NCI-H187 (cell line): ENCODE results near the gene MAGI3.
"Not testable (repeated sequence)": the region's sequence is repeated elsewhere in the genome, so short reads cannot be mapped to it uniquely, and the experiment has no call there.

Experiments
- DNase-seq, 2 experiments: peaks; one replicate each; lab custom pipeline; 2025; lab: John Stamatoyannopoulos, UW

Gene MAGI3

GRCh38 chr1:113517346-113517745, 127.0 kb downstream of the MAGI3 start:
- DNase-seq, result no peak

- DNase-seq, result no peak
These were observed 127.7 kb downstream of the MAGI3 start for GRCh38 chr1:113517983-113518382.

- DNase-seq, result no peak
These were observed 129.2 kb downstream of the MAGI3 start for GRCh38 chr1:113519556-113519955.

- no peak for DNase-seq
These were observed 139.7 kb downstream of the MAGI3 start for GRCh38 chr1:113530021-113530420.

GRCh38 chr1:113531321-113531720, 141.0 kb downstream of the MAGI3 start:
- no peak for DNase-seq

GRCh38 chr1:113533061-113533460, 142.7 kb downstream of the MAGI3 start:
- no peak for DNase-seq

GRCh38 chr1:113534130-113534817, 144.0 kb downstream of the MAGI3 start:
- no peak for DNase-seq

GRCh38 chr1:113534875-113535274, 144.6 kb downstream of the MAGI3 start:
- no peak for DNase-seq

GRCh38 chr1:113536182-113536780, 146.0 kb downstream of the MAGI3 start:
- DNase-seq, result no peak

- no peak for DNase-seq
These were observed 147.9 kb downstream of the MAGI3 start for GRCh38 chr1:113538225-113538624.

- no peak for DNase-seq
These were observed 150.0 kb downstream of the MAGI3 start for GRCh38 chr1:113540335-113540734.

- no peak for DNase-seq
These were observed 150.8 kb downstream of the MAGI3 start for GRCh38 chr1:113541106-113541505.

- DNase-seq, result no peak
These were observed 151.9 kb downstream of the MAGI3 start for GRCh38 chr1:113542221-113542701.

GRCh38 chr1:113543110-113543509, 152.8 kb downstream of the MAGI3 start:
- no peak for DNase-seq

GRCh38 chr1:113545210-113545609, 154.9 kb downstream of the MAGI3 start:
- DNase-seq, result no peak

- DNase-seq, result no peak
These were observed 155.3 kb downstream of the MAGI3 start for GRCh38 chr1:113545626-113546025.

- no peak for DNase-seq
These were observed 161.4 kb downstream of the MAGI3 start for GRCh38 chr1:113551728-113552127.

- DNase-seq, result no peak
These were observed 161.9 kb downstream of the MAGI3 start for GRCh38 chr1:113552244-113552643.

- no peak for DNase-seq
These were observed 166.9 kb downstream of the MAGI3 start for GRCh38 chr1:113557187-113557586.

GRCh38 chr1:113565621-113566020, 175.3 kb downstream of the MAGI3 start:
- no peak for DNase-seq

GRCh38 chr1:113567427-113567826, 177.1 kb downstream of the MAGI3 start:
- DNase-seq, result no peak

- not testable (repeated sequence) for DNase-seq
These were observed 185.5 kb downstream of the MAGI3 start for GRCh38 chr1:113575744-113576260.

- DNase-seq, result no peak
These were observed 186.0 kb downstream of the MAGI3 start for GRCh38 chr1:113576271-113576670.
